GM10266 (cell line): Measurements from ENCODE around the gene SP140.

Experiments used
- DNase-seq: peaks from one replicate; pipeline ENCODE4 v3.0.0; 2012; ENCODE audit errors: extremely low spot score
- TF ChIP-seq, protein P1 (sequence below): IDR thresholded peaks from 2 replicates; pipeline ENCODE4 v1.5.1; 2012; ENCODE audit warnings: mild to moderate bottlenecking, low read depth; ENCODE audit not compliant: control insufficient read depth, insufficient read depth; ENCODE audit errors: missing control alignments

SP140 gene

DNA sequence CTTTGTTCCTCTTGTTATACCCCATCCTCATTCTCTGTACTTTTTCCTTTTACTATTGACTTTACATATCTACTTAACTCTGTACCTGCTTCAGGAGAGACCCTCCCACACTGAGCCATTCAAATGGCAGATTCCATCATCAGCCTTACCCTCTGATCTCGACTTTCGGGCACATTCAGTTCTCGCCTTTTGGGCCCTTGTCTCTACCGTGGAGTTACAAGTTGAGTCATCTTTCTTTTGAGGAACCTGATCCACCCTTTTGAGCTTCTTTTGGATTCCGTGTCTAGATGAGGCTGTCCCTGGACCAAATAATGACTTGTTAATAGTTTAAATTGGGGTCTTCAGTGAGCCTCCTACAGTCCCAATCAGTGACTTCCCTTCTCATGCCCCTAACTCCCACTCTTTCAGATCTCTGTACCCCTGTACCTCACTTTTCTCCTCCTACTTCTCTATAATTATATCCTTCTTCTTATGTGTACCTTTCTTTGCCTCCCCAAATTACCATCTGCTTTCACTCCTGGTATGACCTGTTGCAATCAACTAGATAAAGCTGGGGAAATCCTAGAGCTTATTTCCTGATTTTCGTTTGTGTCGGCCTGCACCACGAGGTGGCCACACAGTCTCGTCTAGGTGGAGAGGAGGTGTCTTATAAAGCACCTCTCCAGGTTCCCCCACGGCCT, 23.0 kb upstream of the SP140 start:
- TF ChIP-seq, protein P1, sequence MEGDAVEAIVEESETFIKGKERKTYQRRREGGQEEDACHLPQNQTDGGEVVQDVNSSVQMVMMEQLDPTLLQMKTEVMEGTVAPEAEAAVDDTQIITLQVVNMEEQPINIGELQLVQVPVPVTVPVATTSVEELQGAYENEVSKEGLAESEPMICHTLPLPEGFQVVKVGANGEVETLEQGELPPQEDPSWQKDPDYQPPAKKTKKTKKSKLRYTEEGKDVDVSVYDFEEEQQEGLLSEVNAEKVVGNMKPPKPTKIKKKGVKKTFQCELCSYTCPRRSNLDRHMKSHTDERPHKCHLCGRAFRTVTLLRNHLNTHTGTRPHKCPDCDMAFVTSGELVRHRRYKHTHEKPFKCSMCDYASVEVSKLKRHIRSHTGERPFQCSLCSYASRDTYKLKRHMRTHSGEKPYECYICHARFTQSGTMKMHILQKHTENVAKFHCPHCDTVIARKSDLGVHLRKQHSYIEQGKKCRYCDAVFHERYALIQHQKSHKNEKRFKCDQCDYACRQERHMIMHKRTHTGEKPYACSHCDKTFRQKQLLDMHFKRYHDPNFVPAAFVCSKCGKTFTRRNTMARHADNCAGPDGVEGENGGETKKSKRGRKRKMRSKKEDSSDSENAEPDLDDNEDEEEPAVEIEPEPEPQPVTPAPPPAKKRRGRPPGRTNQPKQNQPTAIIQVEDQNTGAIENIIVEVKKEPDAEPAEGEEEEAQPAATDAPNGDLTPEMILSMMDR = peak; percentile 69
- DNase-seq = peak; percentile 43

DNA sequence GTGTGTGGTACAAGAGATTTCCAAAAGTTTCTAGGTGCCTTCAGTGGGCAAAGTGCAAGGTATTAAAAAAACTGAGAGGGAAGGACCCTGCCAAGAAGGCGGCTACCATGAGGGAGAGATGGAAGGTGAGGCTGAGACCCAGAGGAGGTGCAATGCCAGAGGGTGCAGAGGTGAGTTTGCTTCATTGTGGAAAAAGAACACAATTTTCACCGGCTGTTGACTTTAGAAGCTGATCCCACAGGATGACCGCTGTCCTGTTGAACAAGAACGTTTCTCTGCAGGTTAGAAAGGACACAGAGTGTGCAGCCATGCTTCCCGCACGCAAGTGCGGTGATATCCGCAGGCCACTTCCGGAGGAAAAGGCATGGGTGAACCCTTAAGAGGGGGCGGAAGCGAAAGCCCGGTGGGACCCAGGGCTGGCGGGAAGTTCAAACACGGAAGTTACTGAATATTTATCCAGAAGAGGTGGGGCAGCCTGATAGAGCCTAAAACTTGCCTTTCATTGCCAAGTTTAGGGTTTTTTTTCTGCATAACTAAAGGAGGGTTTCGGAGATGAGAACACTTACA, 22.3 kb upstream of the SP140 start:
- TF ChIP-seq, protein P1 = no peak
- peak; percentile 36 for DNase-seq

GRCh38 chr2:230205034-230205433, 20.5 kb upstream of the SP140 start:
- TF ChIP-seq, protein P1 = no peak
- no peak for DNase-seq

DNA sequence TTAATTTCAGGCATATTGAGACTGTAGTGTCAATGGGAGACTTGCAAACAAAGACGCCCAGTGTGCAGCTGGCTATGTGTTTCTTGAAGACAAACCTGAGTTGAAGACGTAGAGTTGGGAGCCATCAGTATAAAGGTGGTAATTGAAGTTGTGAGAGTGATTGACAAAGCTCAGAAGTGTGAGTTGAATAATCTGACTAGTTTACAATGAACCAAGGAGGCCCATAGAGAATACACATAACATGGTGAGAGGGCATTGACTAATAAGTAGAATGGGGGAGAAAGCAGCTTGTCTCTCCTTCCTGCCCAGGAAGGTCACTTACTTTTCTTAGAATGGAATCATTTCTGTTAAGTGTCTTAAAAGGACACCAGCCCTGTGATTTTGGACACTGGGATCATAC, 19.8 kb upstream of the SP140 start:
- no peak for DNase-seq
- TF ChIP-seq, protein P1 = no peak

GRCh38 chr2:230208576-230208975, 17.0 kb upstream of the SP140 start:
- DNase-seq = no peak
- TF ChIP-seq, protein P1 = no peak

- no peak for DNase-seq
- TF ChIP-seq, protein P1 = no peak
Measured at GRCh38 chr2:230209422-230210051, 16.0 kb upstream of the SP140 start.

DNA sequence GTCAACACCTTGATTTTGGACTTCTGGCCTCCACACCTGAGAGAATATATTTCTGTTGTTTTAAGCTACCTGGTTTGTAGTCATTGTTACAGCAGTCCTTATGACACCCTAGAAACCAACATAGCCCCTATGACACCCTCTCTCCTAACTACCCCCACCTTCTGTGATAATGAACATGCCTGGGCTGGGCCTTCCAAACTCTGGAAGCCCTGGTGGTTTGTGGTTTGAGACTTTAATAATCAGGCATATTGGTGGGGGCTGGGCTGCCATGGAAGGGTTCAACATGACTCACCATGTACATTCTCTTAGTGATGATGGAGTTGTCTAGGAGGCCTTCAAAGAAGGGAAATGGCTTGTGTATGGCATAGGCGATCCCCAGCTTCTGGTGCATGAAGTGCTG, 9.0 kb upstream of the SP140 start:
- TF ChIP-seq, protein P1 = no peak
- DNase-seq = no peak
